ENCODE data around the gene TMEM181.
"Not testable (repeated sequence)": the region's sequence is repeated elsewhere in the genome, so short reads cannot be mapped to it uniquely, and the experiment has no call there.

TMEM181 gene

GRCh38 chr6:158559895-158560835 is at the start of gene TMEM181:
TSS of gene TMEM181 (plus strand) at chr6:158560091. CDS start at chr6:158560225, 134 bp downstream.
- Histone ChIP-seq H3K4me3 (ENCODE audit: low read length) (peak within 1 kb of the TSS; percentile 84), H3K4me1 (ENCODE audit: control insufficient read depth, low read depth, low read length) (peaks cover 3% of the 10 kb centered on the region), H3K27ac (ENCODE audit: low read length) (no peak within 1 kb of the TSS), H3K27me3 (ENCODE audit: control insufficient read depth, insufficient read depth, low read length) (no peaks in the 10 kb centered on the region), H3K36me3 (ENCODE audit: control insufficient read depth, low read depth, low read length) (no peaks in the 10 kb centered on the region), H3K9ac (ENCODE audit: low read length) (peak within 1 kb of the TSS; percentile 78), H3K9me3 (ENCODE audit: control insufficient read depth, low read depth, low read length) (no peaks in the 10 kb centered on the region)

GRCh38 chr6:158512809-158513208 is 47.1 kb upstream of the TMEM181 start:
- Histone ChIP-seq H3K9ac (ENCODE audit: low read length) (no peak overlapping the region), H3K36me3 (ENCODE audit: control insufficient read depth, low read depth, low read length) (no peaks in the 10 kb centered on the region), H3K4me3 (ENCODE audit: low read length) (no peak overlapping the region), H3K27me3 (ENCODE audit: control insufficient read depth, insufficient read depth, low read length) (no peaks in the 10 kb centered on the region), H3K4me1 (ENCODE audit: control insufficient read depth, low read depth, low read length) (peaks cover 2% of the 10 kb centered on the region), H3K9me3 (ENCODE audit: control insufficient read depth, low read depth, low read length) (no peaks in the 10 kb centered on the region), H3K27ac (ENCODE audit: low read length) (no peak overlapping the region)

GRCh38 chr6:158514176-158514575 is 45.7 kb upstream of the TMEM181 start:
- Histone ChIP-seq H3K4me1 (ENCODE audit: control insufficient read depth, low read depth, low read length) (peaks cover 5% of the 10 kb centered on the region), H3K9ac (ENCODE audit: low read length) (no peak overlapping the region), H3K27ac (ENCODE audit: low read length) (no peak overlapping the region), H3K36me3 (ENCODE audit: control insufficient read depth, low read depth, low read length) (no peaks in the 10 kb centered on the region), H3K4me3 (ENCODE audit: low read length) (no peak overlapping the region), H3K27me3 (ENCODE audit: control insufficient read depth, insufficient read depth, low read length) (no peaks in the 10 kb centered on the region), H3K9me3 (ENCODE audit: control insufficient read depth, low read depth, low read length) (no peaks in the 10 kb centered on the region)

GRCh38 chr6:158514991-158515390 is 44.9 kb upstream of the TMEM181 start:
- Histone ChIP-seq H3K4me1 (ENCODE audit: control insufficient read depth, low read depth, low read length) (peaks cover 5% of the 10 kb centered on the region), H3K27me3 (ENCODE audit: control insufficient read depth, insufficient read depth, low read length) (no peaks in the 10 kb centered on the region), H3K9me3 (ENCODE audit: control insufficient read depth, low read depth, low read length) (no peaks in the 10 kb centered on the region), H3K9ac (ENCODE audit: low read length) (no peak overlapping the region), H3K36me3 (ENCODE audit: control insufficient read depth, low read depth, low read length) (no peaks in the 10 kb centered on the region), H3K4me3 (ENCODE audit: low read length) (no peak overlapping the region), H3K27ac (ENCODE audit: low read length) (no peak overlapping the region)

- Histone ChIP-seq H3K4me3 (ENCODE audit: low read length) (no peak overlapping the region), H3K36me3 (ENCODE audit: control insufficient read depth, low read depth, low read length) (no peaks in the 10 kb centered on the region), H3K9me3 (ENCODE audit: control insufficient read depth, low read depth, low read length) (no peaks in the 10 kb centered on the region), H3K27me3 (ENCODE audit: control insufficient read depth, insufficient read depth, low read length) (no peaks in the 10 kb centered on the region), H3K4me1 (ENCODE audit: control insufficient read depth, low read depth, low read length) (peaks cover 5% of the 10 kb centered on the region), H3K27ac (ENCODE audit: low read length) (no peak overlapping the region), H3K9ac (ENCODE audit: low read length) (no peak overlapping the region)
Measured at GRCh38 chr6:158516098-158516497, 43.8 kb upstream of the TMEM181 start.

GRCh38 chr6:158517038-158517437 is 42.9 kb upstream of the TMEM181 start:
- Histone ChIP-seq H3K4me1 (ENCODE audit: control insufficient read depth, low read depth, low read length) (peaks cover 5% of the 10 kb centered on the region), H3K27ac (ENCODE audit: low read length) (no peak overlapping the region), H3K36me3 (ENCODE audit: control insufficient read depth, low read depth, low read length) (no peaks in the 10 kb centered on the region), H3K9ac (ENCODE audit: low read length) (no peak overlapping the region), H3K4me3 (ENCODE audit: low read length) (no peak overlapping the region), H3K27me3 (ENCODE audit: control insufficient read depth, insufficient read depth, low read length) (no peaks in the 10 kb centered on the region), H3K9me3 (ENCODE audit: control insufficient read depth, low read depth, low read length) (no peaks in the 10 kb centered on the region)

GRCh38 chr6:158517581-158517980 is 42.3 kb upstream of the TMEM181 start:
- H3K4me3 ChIP-seq (ENCODE audit: low read length) = no peak overlapping the region
- H3K9ac ChIP-seq (ENCODE audit: low read length) = no peak overlapping the region
- H3K27me3 ChIP-seq (ENCODE audit: control insufficient read depth, insufficient read depth, low read length) = no peaks in the 10 kb centered on the region
- no peaks in the 10 kb centered on the region for H3K9me3 ChIP-seq (ENCODE audit: control insufficient read depth, low read depth, low read length)
- H3K4me1 ChIP-seq (ENCODE audit: control insufficient read depth, low read depth, low read length) = peaks cover 5% of the 10 kb centered on the region
- no peak overlapping the region for H3K27ac ChIP-seq (ENCODE audit: low read length)
- no peaks in the 10 kb centered on the region for H3K36me3 ChIP-seq (ENCODE audit: control insufficient read depth, low read depth, low read length)

GRCh38 chr6:158518191-158519127 is 41.4 kb upstream of the TMEM181 start:
- Histone ChIP-seq H3K9me3 (ENCODE audit: control insufficient read depth, low read depth, low read length) (no peaks in the 10 kb centered on the region), H3K4me3 (ENCODE audit: low read length) (peak overlapping the region; percentile 53), H3K4me1 (ENCODE audit: control insufficient read depth, low read depth, low read length) (peaks cover 5% of the 10 kb centered on the region), H3K9ac (ENCODE audit: low read length) (peak overlapping the region; percentile 35), H3K36me3 (ENCODE audit: control insufficient read depth, low read depth, low read length) (no peaks in the 10 kb centered on the region), H3K27me3 (ENCODE audit: control insufficient read depth, insufficient read depth, low read length) (no peaks in the 10 kb centered on the region), H3K27ac (ENCODE audit: low read length) (no peak overlapping the region)

GRCh38 chr6:158519300-158519699 is 40.6 kb upstream of the TMEM181 start:
- Histone ChIP-seq H3K9me3 (ENCODE audit: control insufficient read depth, low read depth, low read length) (no peaks in the 10 kb centered on the region), H3K9ac (ENCODE audit: low read length) (no peak overlapping the region), H3K4me3 (ENCODE audit: low read length) (no peak overlapping the region), H3K27me3 (ENCODE audit: control insufficient read depth, insufficient read depth, low read length) (no peaks in the 10 kb centered on the region), H3K36me3 (ENCODE audit: control insufficient read depth, low read depth, low read length) (no peaks in the 10 kb centered on the region), H3K27ac (ENCODE audit: low read length) (no peak overlapping the region), H3K4me1 (ENCODE audit: control insufficient read depth, low read depth, low read length) (peaks cover 5% of the 10 kb centered on the region)

- peaks cover 5% of the 10 kb centered on the region for H3K4me1 ChIP-seq (ENCODE audit: control insufficient read depth, low read depth, low read length)
- H3K9ac ChIP-seq (ENCODE audit: low read length) = no peak overlapping the region
Measured at GRCh38 chr6:158519761-158520160, 40.1 kb upstream of the TMEM181 start.

GRCh38 chr6:158520975-158521374 is 38.9 kb upstream of the TMEM181 start:
- H3K9me3 ChIP-seq (ENCODE audit: control insufficient read depth, low read depth, low read length); H3K27ac ChIP-seq (ENCODE audit: low read length); H3K4me1 ChIP-seq (ENCODE audit: control insufficient read depth, low read depth, low read length); H3K9ac ChIP-seq (ENCODE audit: low read length); H3K4me3 ChIP-seq (ENCODE audit: low read length); H3K27me3 ChIP-seq (ENCODE audit: control insufficient read depth, insufficient read depth, low read length); H3K36me3 ChIP-seq (ENCODE audit: control insufficient read depth, low read depth, low read length): not testable (repeated sequence)

More at GRCh38 chr6:158519761-158520160, 40.1 kb upstream of the TMEM181 start:
- H3K36me3 ChIP-seq (ENCODE audit: control insufficient read depth, low read depth, low read length) = no peaks in the 10 kb centered on the region
- no peak overlapping the region for H3K4me3 ChIP-seq (ENCODE audit: low read length)
- H3K27me3 ChIP-seq (ENCODE audit: control insufficient read depth, insufficient read depth, low read length) = no peaks in the 10 kb centered on the region
- H3K27ac ChIP-seq (ENCODE audit: low read length) = no peak overlapping the region
- H3K9me3 ChIP-seq (ENCODE audit: control insufficient read depth, low read depth, low read length) = no peaks in the 10 kb centered on the region
